HG03342 (cell line): Measurements from ENCODE around the gene SLC5A5.
"Not testable (repeated sequence)": the region's sequence is repeated elsewhere in the genome, so short reads cannot be mapped to it uniquely, and the experiment has no call there.

Experiments
- ATAC-seq: cut with Tn5 transposase; IDR thresholded peaks from one replicate; pipeline ENCODE4 v1.9.1; 2021; ENCODE audit warnings: mild to moderate bottlenecking, moderate library complexity; ENCODE audit not compliant: unreplicated experiment

Gene SLC5A5

DNA sequence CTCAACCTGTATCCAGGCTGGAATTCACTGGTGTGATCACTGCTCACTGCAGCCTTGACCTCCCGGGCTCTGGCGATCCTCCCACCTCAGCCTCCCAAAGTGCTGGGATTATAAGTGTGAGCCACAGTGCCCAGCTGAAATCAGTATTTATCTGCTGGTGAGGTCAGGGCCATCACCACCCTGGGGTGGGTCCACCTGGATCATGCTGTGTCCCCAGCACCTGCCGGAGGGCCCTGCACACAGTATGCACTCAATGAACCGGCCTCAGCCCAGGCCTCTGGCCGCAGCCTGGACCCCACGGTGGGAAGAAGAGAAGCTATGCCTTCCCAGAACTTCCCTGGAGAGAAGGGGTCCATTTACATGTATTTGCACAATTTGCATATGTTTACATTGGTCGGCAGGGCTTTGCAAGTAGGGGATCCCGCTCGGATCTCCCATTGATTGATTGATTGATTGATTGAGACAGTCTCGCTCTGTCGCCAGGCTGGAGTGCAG is 2.6 kb upstream of the SLC5A5 start:
- ATAC-seq, result no peak

DNA sequence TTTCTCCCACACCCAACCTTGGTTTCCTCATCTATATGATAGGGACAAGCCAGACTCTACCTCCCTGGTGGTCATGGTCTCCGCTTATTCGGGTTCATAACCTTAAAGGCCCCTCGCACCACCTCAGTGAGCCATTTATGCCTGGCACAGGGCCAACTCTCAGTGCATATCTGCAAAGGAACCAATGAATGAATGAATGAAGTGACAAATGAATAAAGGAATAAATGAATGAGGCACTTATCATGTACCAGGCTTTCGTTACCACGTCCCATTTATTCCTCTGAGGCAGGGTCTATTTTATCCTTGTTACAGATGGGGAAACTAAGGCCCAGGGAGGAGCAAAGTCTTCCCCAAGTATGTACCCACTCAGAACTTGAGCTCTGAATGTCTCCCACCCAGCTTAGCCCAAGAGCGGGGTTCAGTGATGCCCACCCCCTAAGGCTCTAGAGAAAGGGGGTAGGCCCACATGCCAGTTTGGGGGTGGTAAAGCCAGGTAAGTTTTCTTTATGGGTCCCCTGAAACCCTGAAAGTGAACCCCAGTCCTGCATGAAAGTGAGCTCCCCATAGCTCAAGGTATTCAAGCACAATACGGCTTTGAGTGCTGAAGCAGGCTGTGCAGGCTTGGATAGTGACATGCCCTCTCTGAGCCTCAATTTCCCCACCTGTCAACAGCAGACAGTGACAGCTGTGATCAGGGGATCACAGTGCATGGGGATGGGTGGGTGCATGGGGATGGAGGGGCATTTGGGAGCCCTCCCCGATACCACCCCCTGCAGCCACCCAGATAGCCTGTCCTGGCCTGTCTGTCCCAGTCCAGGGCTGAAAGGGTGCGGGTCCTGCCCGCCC is 490 bp upstream of the SLC5A5 start:
- ATAC-seq, result no peak

DNA sequence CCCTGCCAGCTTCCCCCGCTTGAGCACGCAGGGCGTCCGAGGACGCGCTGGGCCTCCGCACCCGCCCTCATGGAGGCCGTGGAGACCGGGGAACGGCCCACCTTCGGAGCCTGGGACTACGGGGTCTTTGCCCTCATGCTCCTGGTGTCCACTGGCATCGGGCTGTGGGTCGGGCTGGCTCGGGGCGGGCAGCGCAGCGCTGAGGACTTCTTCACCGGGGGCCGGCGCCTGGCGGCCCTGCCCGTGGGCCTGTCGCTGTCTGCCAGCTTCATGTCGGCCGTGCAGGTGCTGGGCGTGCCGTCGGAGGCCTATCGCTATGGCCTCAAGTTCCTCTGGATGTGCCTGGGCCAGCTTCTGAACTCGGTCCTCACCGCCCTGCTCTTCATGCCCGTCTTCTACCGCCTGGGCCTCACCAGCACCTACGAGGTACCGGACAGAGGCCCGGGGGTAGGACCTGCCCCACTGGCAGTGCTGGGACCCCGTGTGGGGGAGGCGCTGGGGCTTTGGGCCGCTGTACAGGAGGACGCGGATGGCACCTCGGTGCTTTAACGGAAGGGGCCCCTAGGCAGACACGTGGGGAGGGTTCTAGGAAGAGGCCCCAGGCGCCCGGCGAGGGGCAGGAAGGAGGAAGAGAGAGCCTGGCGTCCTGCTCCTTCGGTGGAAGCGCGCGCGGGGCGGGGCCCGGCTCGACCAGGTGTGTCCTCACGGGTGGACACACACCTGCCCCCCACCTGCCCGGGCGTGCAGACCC is 681 bp downstream of the SLC5A5 start:
- ATAC-seq, result no peak

DNA sequence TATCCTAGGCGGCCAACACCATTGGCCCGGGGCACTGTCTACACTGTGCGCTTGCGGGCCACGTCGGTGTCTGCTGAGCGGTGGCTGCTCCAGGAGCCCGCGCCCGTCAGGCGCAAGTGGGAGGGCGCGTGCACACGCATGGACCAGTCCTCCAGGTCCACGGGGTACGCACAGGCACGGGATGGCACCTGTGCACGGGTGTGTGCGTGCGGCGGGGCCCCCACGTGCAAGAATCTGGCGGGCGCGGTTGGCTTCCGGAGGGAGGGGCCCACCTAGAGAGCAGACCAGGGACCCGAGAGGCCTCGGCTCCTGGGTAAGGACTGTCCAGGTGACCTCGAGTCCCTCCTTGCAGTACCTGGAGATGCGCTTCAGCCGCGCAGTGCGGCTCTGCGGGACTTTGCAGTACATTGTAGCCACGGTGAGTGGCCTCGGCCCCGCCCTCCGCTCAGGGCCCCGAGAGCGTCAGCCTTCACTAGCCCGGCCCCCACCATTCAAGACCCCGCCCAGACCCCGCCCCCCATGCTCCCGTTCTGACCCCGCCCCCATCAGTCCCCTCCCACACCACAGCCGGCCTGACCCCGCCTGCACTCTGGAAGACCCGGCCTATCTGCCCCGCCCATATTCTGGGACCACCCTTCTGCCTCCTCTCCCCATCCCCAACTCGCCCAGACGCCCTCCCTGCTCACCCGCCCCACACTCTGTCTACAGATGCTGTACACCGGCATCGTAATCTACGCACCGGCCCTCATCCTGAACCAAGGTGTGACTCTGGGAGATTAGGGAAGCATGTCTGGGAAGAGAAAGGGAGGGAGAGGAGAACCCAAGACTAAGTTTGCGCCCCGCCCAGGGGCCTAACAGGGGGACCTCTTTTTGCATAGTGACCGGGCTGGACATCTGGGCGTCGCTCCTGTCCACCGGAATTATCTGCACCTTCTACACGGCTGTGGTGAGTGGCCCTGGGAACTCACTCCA is 2.3 kb downstream of the SLC5A5 start:
- ATAC-seq, result no peak

DNA sequence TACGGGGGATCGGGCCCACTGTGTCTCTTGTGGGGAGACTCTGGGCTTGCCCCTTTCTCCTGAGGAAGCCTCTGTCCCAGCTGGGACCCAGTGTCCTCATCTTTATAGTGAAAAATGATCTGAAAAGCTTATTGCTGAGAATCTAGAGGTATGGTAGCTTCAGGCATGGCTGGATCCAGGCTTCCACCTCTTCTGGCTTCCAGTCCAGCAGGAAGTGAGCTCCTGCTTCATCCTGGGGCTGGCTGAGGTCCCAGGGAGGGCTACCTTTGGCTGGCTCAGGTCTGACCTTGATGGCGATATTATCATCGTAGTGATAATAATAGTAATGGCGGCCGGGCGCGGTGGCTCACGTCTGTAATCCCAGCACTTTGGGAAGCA is 3.0 kb downstream of the SLC5A5 start:
- no peak for ATAC-seq

DNA sequence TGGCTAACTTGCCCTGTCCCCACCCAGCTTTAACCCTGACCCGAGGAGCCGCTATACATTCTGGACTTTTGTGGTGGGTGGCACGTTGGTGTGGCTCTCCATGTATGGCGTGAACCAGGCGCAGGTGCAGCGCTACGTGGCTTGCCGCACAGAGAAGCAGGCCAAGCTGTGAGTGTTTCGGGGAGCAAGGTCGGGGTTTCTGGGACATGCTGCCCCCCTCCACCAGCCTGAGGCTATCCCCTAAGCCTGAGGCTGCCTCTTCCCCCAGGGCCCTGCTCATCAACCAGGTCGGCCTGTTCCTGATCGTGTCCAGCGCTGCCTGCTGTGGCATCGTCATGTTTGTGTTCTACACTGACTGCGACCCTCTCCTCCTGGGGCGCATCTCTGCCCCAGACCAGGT is 6.0 kb downstream of the SLC5A5 start:
- ATAC-seq, result no peak

DNA sequence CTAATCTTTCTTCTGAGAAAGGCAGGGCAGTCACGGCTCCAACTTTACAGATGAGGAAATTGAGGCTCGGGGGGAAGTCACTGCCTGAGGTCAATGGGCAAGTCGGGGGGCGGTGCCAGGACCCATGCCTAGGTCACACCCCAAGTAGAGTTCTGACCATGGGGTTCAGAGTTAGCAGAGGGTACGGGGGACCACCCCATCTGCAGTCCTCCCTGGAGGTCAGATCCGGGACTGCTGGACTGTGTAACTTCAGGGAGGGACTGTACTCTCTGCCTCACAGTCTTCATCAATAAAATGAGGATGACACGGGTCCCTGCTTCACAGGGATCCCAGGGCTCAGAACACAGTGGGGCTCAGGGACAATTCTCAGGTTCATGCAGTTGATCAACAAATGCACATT is 7.7 kb downstream of the SLC5A5 start:
- no peak for ATAC-seq

DNA sequence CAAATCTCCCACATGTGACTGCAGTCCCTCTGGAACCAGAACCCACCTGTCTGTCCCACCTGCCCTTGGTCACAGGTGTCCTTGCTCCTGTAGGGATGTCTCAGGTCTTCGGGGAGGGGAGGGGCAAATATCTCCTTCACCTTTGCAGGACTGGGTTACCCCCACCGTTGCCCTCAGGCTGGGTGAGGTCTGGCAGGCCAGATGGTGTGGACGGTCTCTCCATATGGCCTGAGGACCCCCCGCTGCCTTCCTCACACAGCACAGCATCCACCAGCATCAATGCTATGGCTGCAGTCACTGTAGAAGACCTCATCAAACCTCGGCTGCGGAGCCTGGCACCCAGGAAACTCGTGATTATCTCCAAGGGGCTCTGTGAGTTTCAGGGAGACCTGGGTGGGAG is 10.0 kb downstream of the SLC5A5 start:
- no peak for ATAC-seq

DNA sequence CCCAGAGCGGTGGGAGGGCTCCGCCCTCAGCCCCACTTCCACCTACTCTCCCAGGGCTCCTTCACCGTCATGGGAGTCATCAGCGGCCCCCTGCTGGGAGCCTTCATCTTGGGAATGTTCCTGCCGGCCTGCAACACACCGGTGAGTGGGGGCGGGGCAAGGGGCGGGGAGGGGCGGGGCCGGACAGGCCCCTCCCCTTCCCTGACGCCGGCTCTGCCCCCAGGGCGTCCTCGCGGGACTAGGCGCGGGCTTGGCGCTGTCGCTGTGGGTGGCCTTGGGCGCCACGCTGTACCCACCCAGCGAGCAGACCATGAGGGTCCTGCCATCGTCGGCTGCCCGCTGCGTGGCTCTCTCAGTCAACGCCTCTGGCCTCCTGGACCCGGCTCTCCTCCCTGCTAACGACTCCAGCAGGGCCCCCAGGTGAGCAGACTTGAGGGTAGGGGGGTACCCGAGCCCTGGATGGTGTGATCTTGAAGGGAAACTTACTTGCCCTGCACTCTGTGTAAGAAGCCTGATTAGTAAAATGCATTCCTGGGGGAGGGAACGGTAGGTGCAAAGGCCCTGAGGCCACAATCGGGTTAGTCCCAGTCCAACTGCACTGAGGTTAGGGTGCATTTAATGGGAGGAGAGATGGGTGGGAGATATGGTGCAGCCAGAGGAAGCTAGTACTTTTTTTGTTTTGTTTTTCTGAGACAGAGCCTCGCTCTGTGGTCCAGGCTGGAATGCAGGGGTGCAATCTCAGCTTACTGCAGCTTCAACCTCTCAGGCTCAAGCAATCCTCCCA is 12.1 kb downstream of the SLC5A5 start:
- no peak for ATAC-seq

DNA sequence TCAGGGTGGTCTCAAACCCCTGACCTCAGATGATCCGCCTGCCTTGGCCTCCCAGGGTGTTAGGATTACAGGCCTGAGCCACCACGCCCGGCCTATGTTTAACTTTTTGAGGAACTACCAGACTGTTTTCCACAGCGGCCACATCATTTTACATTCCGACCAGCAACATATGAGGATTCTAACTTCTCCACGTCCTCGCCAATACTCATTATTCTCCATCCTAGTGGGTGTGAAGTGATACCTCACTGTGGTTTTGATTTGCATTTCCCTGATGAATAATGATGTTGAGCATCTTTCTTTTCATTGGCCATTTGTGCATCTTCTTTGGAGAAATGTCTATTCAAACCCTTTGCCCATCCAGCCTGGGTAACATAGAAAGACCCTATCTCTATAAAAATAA is 14.8 kb downstream of the SLC5A5 start:
- ATAC-seq, result no peak

DNA sequence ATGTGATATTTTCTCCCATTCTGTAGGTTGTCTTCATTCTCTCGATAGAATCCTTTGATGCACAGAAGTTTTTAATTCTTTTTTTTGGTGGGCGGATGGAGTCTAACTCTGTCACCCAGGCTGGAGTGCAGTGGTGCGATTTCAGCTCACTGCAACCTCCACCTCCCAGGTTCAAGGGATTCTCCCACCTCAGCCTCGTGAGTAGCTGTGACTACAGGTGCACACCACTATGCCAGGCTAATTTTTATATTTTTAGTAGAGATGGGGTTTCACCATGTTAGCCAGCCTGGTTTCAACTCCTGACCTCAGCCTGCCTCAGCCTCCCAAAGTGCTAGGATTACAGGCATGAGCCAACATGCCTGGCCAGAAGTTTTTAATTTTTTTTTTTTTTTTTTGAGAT is 15.5 kb downstream of the SLC5A5 start:
- not testable (repeated sequence) for ATAC-seq

DNA sequence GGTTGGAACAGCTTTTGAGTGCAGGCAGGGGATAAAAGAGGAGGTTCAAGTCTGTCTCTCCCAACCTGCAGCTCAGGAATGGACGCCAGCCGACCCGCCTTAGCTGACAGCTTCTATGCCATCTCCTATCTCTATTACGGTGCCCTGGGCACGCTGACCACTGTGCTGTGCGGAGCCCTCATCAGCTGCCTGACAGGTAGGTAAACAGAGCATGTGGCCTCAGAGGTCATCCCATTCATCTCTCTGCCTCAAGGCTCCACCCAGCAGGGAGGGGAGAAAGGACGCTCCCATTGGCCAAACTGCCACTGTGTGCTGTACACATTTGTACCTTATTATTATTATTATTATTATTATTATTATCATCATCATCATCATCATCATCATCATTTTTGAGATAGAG is 16.5 kb downstream of the SLC5A5 start:
- no peak for ATAC-seq

DNA sequence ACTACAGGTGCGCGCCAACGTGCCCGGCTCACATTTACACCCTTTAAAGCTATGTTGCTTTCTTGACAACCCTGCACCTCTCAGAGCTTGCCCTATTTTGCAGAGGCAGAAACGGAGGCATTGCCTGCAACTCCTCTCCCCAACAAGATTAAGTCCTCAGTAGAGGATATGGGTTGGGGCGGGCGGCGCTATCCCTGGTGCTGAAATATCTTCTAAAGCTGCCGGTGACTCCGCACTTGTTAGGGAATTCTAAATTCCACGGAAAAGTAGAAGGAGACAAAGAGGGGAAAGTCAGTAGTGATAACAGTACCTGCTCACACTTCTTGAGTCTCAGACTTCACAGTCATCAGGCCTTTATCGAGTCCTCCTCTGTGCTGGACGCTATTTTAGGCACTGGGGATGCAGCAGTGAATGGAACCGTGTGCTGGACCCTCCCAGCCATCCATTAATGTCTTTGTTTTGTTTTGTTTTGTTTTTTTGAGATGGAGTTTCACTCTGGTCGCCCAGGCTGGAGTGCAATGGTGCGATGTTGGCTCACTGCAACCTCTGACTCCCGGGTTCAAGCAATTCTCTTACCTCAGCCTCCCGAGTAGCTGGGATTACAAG is 18.0 kb downstream of the SLC5A5 start:
- no peak for ATAC-seq

DNA sequence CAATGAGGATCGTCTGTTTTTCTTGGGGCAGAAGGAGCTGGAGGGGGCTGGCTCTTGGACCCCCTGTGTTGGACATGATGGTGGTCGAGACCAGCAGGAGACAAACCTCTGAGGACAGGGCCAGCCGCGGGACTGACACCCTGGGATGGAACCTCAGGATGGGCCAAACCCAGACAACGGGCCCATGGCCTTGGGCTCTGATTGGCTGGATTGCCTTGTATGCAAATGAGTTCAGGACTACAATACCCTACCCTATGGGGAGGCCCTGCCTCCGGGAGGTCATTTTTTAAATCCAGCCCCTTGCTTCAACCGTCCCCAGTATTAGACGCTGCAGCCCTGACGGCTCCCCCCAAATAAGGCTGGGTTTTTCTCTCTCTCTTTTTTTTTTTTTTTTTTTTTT is 22.0 kb downstream of the SLC5A5 start:
- ATAC-seq, result no peak

DNA sequence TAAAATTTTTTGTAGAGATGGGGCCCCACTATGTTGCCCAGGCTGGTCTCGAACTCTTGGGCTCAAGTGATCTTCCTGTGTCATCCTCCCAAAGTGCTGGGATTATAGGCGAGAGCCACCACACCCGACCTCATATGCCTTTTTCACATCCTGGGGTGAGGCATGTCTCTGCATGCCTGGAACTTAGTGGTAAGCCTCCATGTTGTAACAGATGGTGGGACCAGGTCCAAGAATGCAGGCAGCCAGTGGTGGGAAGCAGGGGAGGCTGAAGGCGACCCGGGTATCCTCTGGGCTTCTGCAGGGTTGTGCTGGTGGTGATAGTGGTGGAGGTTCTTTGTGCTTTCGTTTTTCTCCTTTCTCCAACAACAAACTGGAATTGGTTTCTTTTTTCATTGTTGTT is 31.0 kb downstream of the SLC5A5 start:
- no peak for ATAC-seq

DNA sequence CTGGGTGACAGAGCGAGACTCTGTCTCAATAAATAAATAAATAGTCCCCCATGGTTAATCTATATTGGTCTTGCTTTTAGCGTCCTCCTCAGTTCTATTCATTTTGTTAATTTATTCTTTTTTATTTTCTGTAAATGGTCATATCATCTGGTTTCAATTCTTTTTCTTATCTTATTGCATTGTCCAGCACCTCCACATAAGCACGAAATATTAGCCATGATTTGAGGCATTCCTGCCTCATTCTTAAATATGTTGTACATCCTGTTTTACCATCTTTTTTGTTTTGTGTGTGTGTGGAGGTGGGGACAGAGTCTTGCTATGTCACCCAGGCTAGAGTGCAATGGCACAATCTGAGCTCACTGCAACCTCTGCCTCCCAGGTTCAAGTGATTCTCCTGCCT is 36.5 kb downstream of the SLC5A5 start:
- no peak for ATAC-seq

DNA sequence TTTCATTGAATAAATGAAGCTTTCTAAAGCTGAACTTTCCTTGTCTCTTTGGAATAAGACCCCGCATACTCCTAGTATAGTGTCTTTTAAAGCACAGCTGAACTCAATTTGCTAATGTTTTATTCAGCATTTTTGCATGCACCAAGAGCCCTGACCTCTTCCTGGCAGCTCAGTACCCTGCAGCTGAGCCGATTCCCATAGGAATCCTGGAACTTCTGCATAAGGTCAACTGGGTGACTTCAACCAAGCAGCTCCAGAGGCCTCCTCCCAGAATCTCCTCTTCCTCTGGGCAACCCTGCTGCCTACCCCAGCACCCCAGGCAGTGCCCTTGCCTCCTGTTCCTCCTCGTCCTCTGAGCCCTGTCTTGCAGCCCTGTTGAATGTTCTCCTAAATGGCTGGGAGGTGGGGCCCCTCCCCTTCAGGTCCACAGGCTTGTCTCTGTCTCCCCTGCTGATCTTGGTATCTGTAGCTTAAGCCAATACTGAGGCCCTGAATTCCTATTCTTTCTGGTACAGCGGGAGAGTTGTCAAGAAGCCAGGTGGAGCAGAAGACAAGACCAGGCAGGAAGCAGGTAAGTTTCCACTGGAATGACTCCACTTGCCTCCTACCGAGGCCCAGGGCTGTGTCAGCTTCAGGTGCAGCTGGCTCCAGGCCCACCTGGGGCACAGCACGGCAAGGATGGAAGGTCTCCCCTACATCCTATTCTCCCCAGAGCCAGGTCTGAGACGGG is 37.4 kb downstream of the SLC5A5 start:
- no peak for ATAC-seq

DNA sequence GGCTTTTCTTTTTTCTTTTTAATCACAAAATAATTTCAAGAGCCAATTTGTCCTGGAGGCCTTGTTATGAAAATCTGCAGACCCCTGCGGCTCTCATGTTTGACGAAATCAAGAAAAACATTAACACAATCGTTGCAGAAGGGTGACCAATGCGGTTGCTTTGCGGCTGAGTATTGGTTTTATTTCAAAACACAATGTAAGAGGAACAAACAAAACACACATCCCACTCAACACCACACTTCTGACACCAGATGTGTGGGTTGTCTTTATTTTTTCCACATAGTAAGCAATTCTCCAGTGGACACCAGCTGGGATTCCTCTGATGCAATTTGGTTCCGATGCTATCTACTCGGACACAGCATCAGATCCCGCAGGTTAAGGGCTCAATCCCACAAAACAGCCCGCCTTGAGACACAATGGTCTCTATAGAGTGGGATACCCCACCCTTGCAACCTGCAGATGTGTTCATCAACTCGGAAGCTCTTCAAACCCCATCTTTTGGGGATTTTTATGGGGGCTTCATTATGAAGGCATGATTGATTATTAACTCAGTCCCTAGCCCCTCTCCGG is 39.1 kb downstream of the SLC5A5 start:
- ATAC-seq, result no peak
